DOHH2 (cell line): ENCODE results near the gene TRIM66.

Experiments
- H3F3A ChIP-seq: fragments of 200-600 bp; sonication (generic), shearing (Covaris generic); 2 replicates; pipeline ENCODE4 v1.6.0; 2016; ENCODE audit warnings: antibody characterized with exemption, mild to moderate bottlenecking; ENCODE audit not compliant: control insufficient read depth, insufficient read depth
- H3K27ac ChIP-seq: fragments of 200-600 bp; sonication (generic); 2 replicates; pipeline ENCODE4 v1.5.1; 2014; ENCODE audit warnings: low read depth, mild to moderate bottlenecking, low read length, moderate library complexity
- H3K27me3 ChIP-seq: fragments of 200-600 bp; sonication (generic); 2 replicates; pipeline ENCODE4 v1.6.1; 2014; ENCODE audit warnings: mild to moderate bottlenecking, low read length, mixed read lengths; ENCODE audit not compliant: control insufficient read depth
- H3K36me3 ChIP-seq: fragments of 200-600 bp; sonication (generic); 2 replicates; pipeline ENCODE4 v1.6.1; 2014; ENCODE audit warnings: mild to moderate bottlenecking, low read length, moderate library complexity, mixed read lengths; ENCODE audit not compliant: control insufficient read depth
- H3K4me1 ChIP-seq: fragments of 200-600 bp; sonication (generic); 2 replicates; pipeline ENCODE4 v1.6.1; 2014; ENCODE audit warnings: mild to moderate bottlenecking, low read length, mixed read lengths; ENCODE audit not compliant: control insufficient read depth
- H3K4me2 ChIP-seq: fragments of 200-600 bp; sonication (generic); 2 replicates; pipeline ENCODE4 v1.6.0; 2014; ENCODE audit warnings: mild to moderate bottlenecking, low read length, moderate library complexity
- H3K4me3 ChIP-seq: fragments of 200-600 bp; sonication (generic); 2 replicates; pipeline ENCODE4 v1.5.1; 2014; ENCODE audit warnings: mild to moderate bottlenecking, low read length, mixed read lengths
- H3K79me2 ChIP-seq: fragments of 200-600 bp; sonication (generic); 2 replicates; pipeline ENCODE4 v1.6.1; 2014; ENCODE audit warnings: mild to moderate bottlenecking, low read length, mixed read lengths; ENCODE audit not compliant: control insufficient read depth
- H3K9me2 ChIP-seq: fragments of 200-600 bp; sonication (generic); replicated peaks from 2 replicates; pipeline ENCODE4 v1.6.1; 2014; ENCODE audit warnings: mild to moderate bottlenecking, low read length, mixed read lengths; ENCODE audit not compliant: control insufficient read depth
- H3K9me3 ChIP-seq: fragments of 200-600 bp; sonication (generic); 2 replicates; pipeline ENCODE4 v1.6.1; 2014; ENCODE audit warnings: antibody characterized with exemption, low read length, mixed read lengths; ENCODE audit not compliant: control insufficient read depth, insufficient read depth
- H4K20me1 ChIP-seq: fragments of 200-600 bp; sonication (generic); 2 replicates; pipeline ENCODE4 v1.6.0; 2014; ENCODE audit warnings: low read depth, mild to moderate bottlenecking, antibody characterized with exemption, low read length, moderate library complexity; ENCODE audit not compliant: control insufficient read depth, insufficient read depth
- EZH2phosphoT487 ChIP-seq: fragments of 200-600 bp; sonication (generic); IDR thresholded peaks from 2 replicates; pipeline ENCODE4 v1.6.1; 2017; ENCODE audit warnings: borderline replicate concordance, mild to moderate bottlenecking, antibody characterized with exemption, low read length, moderate library complexity, mixed read lengths
- TF ChIP-seq, protein P1 (sequence below): fragments of 200-600 bp; sonication (generic); IDR thresholded peaks from one replicate; pipeline ENCODE4 v1.5.1; 2014; ENCODE audit warnings: antibody characterized with exemption, mild to moderate bottlenecking, low read depth, low read length; ENCODE audit not compliant: poor library complexity, severe bottlenecking

The TRIM66 gene

DNA sequence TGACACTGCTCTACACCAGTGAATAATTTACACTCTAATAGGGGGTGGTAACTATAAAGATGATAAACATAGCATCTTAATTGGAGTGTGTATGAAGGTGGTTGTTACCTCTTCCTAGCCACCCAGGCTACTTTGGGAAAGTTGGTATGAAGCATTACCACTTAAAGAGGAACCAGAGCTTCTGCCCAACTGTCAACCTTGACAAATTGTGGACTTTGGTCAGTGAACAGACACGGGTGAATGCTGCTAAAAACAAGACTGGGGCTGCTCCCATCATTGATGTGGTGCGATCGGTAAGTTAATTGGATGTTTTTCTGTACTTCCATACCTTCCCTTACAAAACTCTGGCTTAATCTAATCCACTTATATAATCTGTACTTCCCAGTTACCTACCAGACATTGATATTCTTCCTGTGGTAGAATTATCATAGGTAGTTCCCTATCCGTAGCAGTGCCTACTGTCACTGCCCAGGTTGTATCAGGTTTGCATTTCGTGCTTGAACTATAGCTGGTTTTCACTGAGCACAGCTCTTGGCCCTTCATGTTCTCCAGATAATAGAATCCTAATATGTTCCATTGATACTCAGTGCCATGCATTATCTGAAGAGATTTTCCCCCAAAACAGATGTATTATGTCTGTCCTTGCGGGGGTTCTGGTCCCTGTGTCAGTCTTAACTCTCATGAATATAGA is 2.3 kb upstream of the TRIM66 start:
- H3K79me2 ChIP-seq, result peaks cover 56% of the 10 kb centered on the region
- peaks cover 67% of the 10 kb centered on the region for H3F3A ChIP-seq

DNA sequence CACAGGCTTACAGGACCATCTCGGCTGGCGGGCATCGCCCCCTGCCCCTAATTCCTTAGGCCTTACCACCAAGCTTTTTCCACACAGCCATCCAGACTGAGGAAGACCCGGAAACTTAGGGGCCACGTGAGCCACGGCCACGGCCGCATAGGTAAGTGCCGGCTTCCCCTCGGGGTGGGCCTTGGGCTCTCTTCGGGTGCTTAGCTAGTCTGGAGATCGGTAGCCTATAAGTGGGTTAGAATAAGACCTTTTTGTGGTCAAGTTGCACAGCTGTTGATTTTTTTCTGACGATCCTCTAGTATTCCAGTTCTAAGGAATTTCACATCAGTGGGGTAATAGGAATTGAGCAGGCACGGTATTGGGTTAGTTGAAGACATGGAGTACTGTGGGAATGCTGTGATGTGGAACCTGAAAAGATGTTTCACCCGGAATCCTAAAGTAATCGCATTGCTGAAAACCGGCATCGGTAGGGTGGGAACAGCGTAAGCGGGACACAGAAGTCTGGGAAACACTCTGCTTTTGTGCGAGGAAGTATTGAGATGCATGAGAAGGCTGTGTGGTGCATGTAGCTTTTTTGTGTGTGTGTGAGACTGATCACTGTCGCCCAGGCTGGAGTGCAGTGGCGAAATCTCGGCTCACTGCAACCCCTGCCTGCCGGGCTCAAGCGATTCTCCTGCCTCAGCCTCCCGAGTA is 796 bp upstream of the TRIM66 start:
- H3K4me3 ChIP-seq, result peak overlapping the region; percentile 97
- peaks cover 56% of the 10 kb centered on the region for H3F3A ChIP-seq
- no peak for TF ChIP-seq EZH2phosphoT487
- TF ChIP-seq, protein P1, sequence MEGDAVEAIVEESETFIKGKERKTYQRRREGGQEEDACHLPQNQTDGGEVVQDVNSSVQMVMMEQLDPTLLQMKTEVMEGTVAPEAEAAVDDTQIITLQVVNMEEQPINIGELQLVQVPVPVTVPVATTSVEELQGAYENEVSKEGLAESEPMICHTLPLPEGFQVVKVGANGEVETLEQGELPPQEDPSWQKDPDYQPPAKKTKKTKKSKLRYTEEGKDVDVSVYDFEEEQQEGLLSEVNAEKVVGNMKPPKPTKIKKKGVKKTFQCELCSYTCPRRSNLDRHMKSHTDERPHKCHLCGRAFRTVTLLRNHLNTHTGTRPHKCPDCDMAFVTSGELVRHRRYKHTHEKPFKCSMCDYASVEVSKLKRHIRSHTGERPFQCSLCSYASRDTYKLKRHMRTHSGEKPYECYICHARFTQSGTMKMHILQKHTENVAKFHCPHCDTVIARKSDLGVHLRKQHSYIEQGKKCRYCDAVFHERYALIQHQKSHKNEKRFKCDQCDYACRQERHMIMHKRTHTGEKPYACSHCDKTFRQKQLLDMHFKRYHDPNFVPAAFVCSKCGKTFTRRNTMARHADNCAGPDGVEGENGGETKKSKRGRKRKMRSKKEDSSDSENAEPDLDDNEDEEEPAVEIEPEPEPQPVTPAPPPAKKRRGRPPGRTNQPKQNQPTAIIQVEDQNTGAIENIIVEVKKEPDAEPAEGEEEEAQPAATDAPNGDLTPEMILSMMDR, result no peak
- H3K9me3 ChIP-seq, result no peaks in the 10 kb centered on the region
- peak overlapping the region; percentile 93 for H3K4me2 ChIP-seq
- H3K9me2 ChIP-seq, result no peaks in the 10 kb centered on the region
- H3K27me3 ChIP-seq, result no peaks in the 10 kb centered on the region
- peaks cover 48% of the 10 kb centered on the region for H3K4me1 ChIP-seq
- peaks cover 82% of the 10 kb centered on the region for H3K36me3 ChIP-seq
- H3K27ac ChIP-seq, result peak overlapping the region; percentile 100
- peaks cover 49% of the 10 kb centered on the region for H3K79me2 ChIP-seq
- H4K20me1 ChIP-seq, result peaks cover 13% of the 10 kb centered on the region

More for the DNA sequence above, 2.3 kb upstream of the TRIM66 start:
- no peak for TF ChIP-seq EZH2phosphoT487
- TF ChIP-seq, protein P1, result no peak
- peaks cover 61% of the 10 kb centered on the region for H3K4me1 ChIP-seq
- peak overlapping the region; percentile 100 for H3K27ac ChIP-seq
- no peaks in the 10 kb centered on the region for H3K9me3 ChIP-seq
- H3K9me2 ChIP-seq, result no peaks in the 10 kb centered on the region
- peaks cover 13% of the 10 kb centered on the region for H4K20me1 ChIP-seq
- peak overlapping the region; percentile 93 for H3K4me2 ChIP-seq
- H3K27me3 ChIP-seq, result no peaks in the 10 kb centered on the region
- H3K36me3 ChIP-seq, result peaks cover 79% of the 10 kb centered on the region
- H3K4me3 ChIP-seq, result peak overlapping the region; percentile 97

DNA sequence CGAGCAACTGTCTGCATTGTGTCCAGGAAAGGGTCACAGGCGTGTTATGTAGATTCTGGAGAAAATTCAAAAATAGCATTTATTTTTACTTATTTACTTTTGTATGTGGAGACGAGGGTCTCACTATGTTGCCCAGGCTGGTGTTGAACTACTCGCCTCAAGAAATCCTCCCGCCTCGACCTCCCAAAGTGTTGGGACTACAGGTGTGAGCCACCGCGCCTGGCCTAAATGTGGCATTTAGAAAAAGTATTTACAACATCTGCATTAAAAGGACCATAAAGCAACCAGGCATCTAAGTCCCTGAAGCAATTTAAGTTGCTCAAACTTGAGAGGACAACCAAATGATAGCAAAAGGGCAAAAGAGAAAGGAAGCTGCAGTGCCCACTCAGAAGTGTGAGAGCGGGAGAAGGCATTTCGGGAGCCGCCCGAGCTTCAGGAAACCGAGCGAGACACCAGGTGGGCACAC is 595 bp downstream of the TRIM66 start:
- Histone ChIP-seq H3K79me2 (peaks cover 49% of the 10 kb centered on the region), H3K36me3 (peaks cover 79% of the 10 kb centered on the region), H3K4me2 (peak overlapping the region; percentile 81), H3K27me3 (no peaks in the 10 kb centered on the region), H3K9me3 (no peaks in the 10 kb centered on the region), H3K4me3 (peak overlapping the region; percentile 97), H3F3A (peaks cover 43% of the 10 kb centered on the region), H3K4me1 (peaks cover 34% of the 10 kb centered on the region), H3K9me2 (no peaks in the 10 kb centered on the region), H4K20me1 (peaks cover 13% of the 10 kb centered on the region), H3K27ac (peak overlapping the region; percentile 100)
- no peak for TF ChIP-seq EZH2phosphoT487
- TF ChIP-seq, protein P1, result no peak
